WTC11 (cell line): ENCODE results near the gene CDYL. TPM values are rescaled to one million over a fixed set of nuclear protein-coding genes. Genes with fewer than 3 reads are reported as not detected.
A peak's percentile ranks its signal among the peaks of the same experiment; 100 is the strongest.

Source experiments
- ATAC-seq: fragments of 200-7000 bp; cut with Tn5 transposase; 2 replicates; pipeline ENCODE4 v1.10.0; 2021; ENCODE audit warnings: mild to moderate bottlenecking, moderate library complexity
- CTCF ChIA-PET: fragments of 300-600 bp; sonication (Branson Sonifier 250); formaldehyde crosslinking; loops from one replicate; lab custom pipeline; 2021; ENCODE audit warnings: antibody characterized with exemption; lab: Charles Lee
- POLR2A ChIA-PET: fragments of 350-600 bp; sonication (Branson Sonifier 250); formaldehyde crosslinking; loops from one replicate; lab custom pipeline; 2021; ENCODE audit warnings: antibody characterized with exemption; lab: Charles Lee
- DNase-seq: peaks from one replicate; pipeline ENCODE4 v3.0.0; 2021; ENCODE audit warnings: low spot score
- H3K27ac Mint-ChIP-seq: 2 replicates; pipeline ENCODE4 v1.8.0; 2021; ENCODE audit warnings: mixed read lengths
- H3K27me3 Mint-ChIP-seq: 2 replicates; pipeline ENCODE4 v1.8.0; 2021; ENCODE audit warnings: low read depth, mild to moderate bottlenecking, moderate library complexity, mixed read lengths
- H3K36me3 Mint-ChIP-seq: 2 replicates; pipeline ENCODE4 v1.8.0; 2021; ENCODE audit warnings: mixed read lengths
- H3K4me1 Mint-ChIP-seq: 2 replicates; pipeline ENCODE4 v1.8.0; 2022; ENCODE audit warnings: mixed read lengths
- H3K4me3 Mint-ChIP-seq: 2 replicates; pipeline ENCODE4 v1.8.0; 2021; ENCODE audit warnings: mild to moderate bottlenecking, moderate library complexity, mixed read lengths
- H3K9me3 Mint-ChIP-seq: 2 replicates; pipeline ENCODE4 v1.8.0; 2021; ENCODE audit warnings: mixed read lengths
- CBFB ChIP-seq: sonication (generic); formaldehyde crosslinking; IDR thresholded peaks from 2 replicates; pipeline ENCODE4 v1.8.1; 2022; ENCODE audit warnings: mild to moderate bottlenecking, low read depth, missing genetic modification reagents
- ETV6 ChIP-seq: sonication (generic); formaldehyde crosslinking; IDR thresholded peaks from 2 replicates; pipeline ENCODE4 v1.8.1; 2022; ENCODE audit warnings: mild to moderate bottlenecking, missing genetic modification reagents
- FOXJ3 ChIP-seq: sonication (generic); formaldehyde crosslinking; IDR thresholded peaks from 2 replicates; pipeline ENCODE4 v1.9.0; 2021; ENCODE audit warnings: missing genetic modification reagents, mild to moderate bottlenecking, borderline replicate concordance
- FOXK1 ChIP-seq: sonication (generic); formaldehyde crosslinking; IDR thresholded peaks from 2 replicates; pipeline ENCODE4 v1.8.0; 2022; ENCODE audit warnings: mild to moderate bottlenecking, moderate library complexity, missing genetic modification reagents
- KAT7 ChIP-seq: sonication (generic); formaldehyde crosslinking; IDR thresholded peaks from 2 replicates; pipeline ENCODE4 v1.8.1; 2023; ENCODE audit warnings: missing genetic modification reagents, mild to moderate bottlenecking, borderline replicate concordance
- MXD4 ChIP-seq: fragments of 250-450 bp; sonication (Bioruptor Pico); IDR thresholded peaks from 2 replicates; pipeline ENCODE4 v1.8.0; 2021; ENCODE audit warnings: mild to moderate bottlenecking, moderate library complexity, borderline replicate concordance
- NFYB ChIP-seq: sonication (generic); formaldehyde crosslinking; conservative IDR thresholded peaks from 2 replicates; pipeline ENCODE4 v1.8.0; 2022; ENCODE audit warnings: low read depth, missing genetic modification reagents
- NR3C1 ChIP-seq: sonication (generic); formaldehyde crosslinking; conservative IDR thresholded peaks from 2 replicates; pipeline ENCODE4 v1.8.1; 2023; ENCODE audit warnings: low read depth, mild to moderate bottlenecking, missing genetic modification reagents
- OVOL2 ChIP-seq: fragments of 250-450 bp; sonication (Bioruptor Pico); IDR thresholded peaks from 2 replicates; pipeline ENCODE4 v1.9.0; 2021; ENCODE audit warnings: mild to moderate bottlenecking, borderline replicate concordance
- PRRX2 ChIP-seq: fragments of 250-450 bp; sonication (Bioruptor Pico); IDR thresholded peaks from 2 replicates; pipeline ENCODE4 v1.8.0; 2021; ENCODE audit warnings: mild to moderate bottlenecking
- SMAD4 ChIP-seq: sonication (generic); formaldehyde crosslinking; IDR thresholded peaks from 2 replicates; pipeline ENCODE4 v1.8.0; 2022; ENCODE audit warnings: mild to moderate bottlenecking, missing genetic modification reagents
- SP1 ChIP-seq: sonication (generic); formaldehyde crosslinking; conservative IDR thresholded peaks from 2 replicates; pipeline ENCODE4 v1.8.1; 2022; ENCODE audit warnings: missing genetic modification reagents
- TCF7 ChIP-seq: sonication (generic); formaldehyde crosslinking; IDR thresholded peaks from 2 replicates; pipeline ENCODE4 v1.8.0; 2022; ENCODE audit warnings: mild to moderate bottlenecking, low read depth, missing genetic modification reagents, moderate library complexity
- TEAD4 ChIP-seq: sonication (generic); formaldehyde crosslinking; IDR thresholded peaks from 2 replicates; pipeline ENCODE4 v1.8.0; 2022; ENCODE audit warnings: mild to moderate bottlenecking, missing genetic modification reagents
- ZBTB21 ChIP-seq: sonication (generic); formaldehyde crosslinking; IDR thresholded peaks from 2 replicates; pipeline ENCODE4 v1.8.1; 2023; ENCODE audit warnings: mild to moderate bottlenecking, missing genetic modification reagents, borderline replicate concordance
- ZNF138 ChIP-seq: sonication (generic); formaldehyde crosslinking; conservative IDR thresholded peaks from 2 replicates; pipeline ENCODE4 v1.8.1; 2022; ENCODE audit warnings: mild to moderate bottlenecking, moderate library complexity, missing genetic modification reagents
- ZNF219 ChIP-seq: sonication (generic); formaldehyde crosslinking; IDR thresholded peaks from 2 replicates; pipeline ENCODE4 v1.8.0; 2023; ENCODE audit warnings: missing genetic modification reagents, mild to moderate bottlenecking, borderline replicate concordance
- ZNF232 ChIP-seq: sonication (generic); formaldehyde crosslinking; IDR thresholded peaks from 2 replicates; pipeline ENCODE4 v1.8.0; 2022; ENCODE audit warnings: mild to moderate bottlenecking, missing genetic modification reagents
- ZNF396 ChIP-seq: fragments of 250-450 bp; sonication (Bioruptor Pico); IDR thresholded peaks from 2 replicates; pipeline ENCODE4 v1.8.0; 2021; ENCODE audit warnings: mild to moderate bottlenecking, moderate library complexity, borderline replicate concordance
- total RNA-seq: library from RNA; stranded (reverse); gene quantifications from 3 replicates; pipeline ENCODE4 v1.2.3, GENCODE V29; 2021
- TF ChIP-seq, protein P1 (sequence below): sonication (generic); formaldehyde crosslinking; IDR thresholded peaks from 2 replicates; pipeline ENCODE4 v1.8.0; 2023; ENCODE audit warnings: missing genetic modification reagents, mild to moderate bottlenecking, borderline replicate concordance
- TF ChIP-seq, protein P2 (sequence below): sonication (generic); formaldehyde crosslinking; IDR thresholded peaks from 2 replicates; pipeline ENCODE4 v1.8.0; 2023; ENCODE audit warnings: missing genetic modification reagents
- TF ChIP-seq, protein P3 (sequence below): fragments of 200-600 bp; IDR thresholded peaks from 2 replicates; pipeline ENCODE4 v1.8.0; 2022; ENCODE audit warnings: antibody characterized with exemption
- TF ChIP-seq, protein P4 (sequence below): sonication (generic); formaldehyde crosslinking; IDR thresholded peaks from 2 replicates; pipeline ENCODE4 v1.8.1; 2023; ENCODE audit warnings: mild to moderate bottlenecking, missing genetic modification reagents, moderate library complexity
- TF ChIP-seq, protein P5 (sequence below): sonication (generic); formaldehyde crosslinking; IDR thresholded peaks from 2 replicates; pipeline ENCODE4 v1.8.0; 2022; ENCODE audit warnings: mild to moderate bottlenecking, missing genetic modification reagents

Gene CDYL
- total RNA-seq, 1 experiment from 2014 or later, result 92.0 TPM

DNA sequence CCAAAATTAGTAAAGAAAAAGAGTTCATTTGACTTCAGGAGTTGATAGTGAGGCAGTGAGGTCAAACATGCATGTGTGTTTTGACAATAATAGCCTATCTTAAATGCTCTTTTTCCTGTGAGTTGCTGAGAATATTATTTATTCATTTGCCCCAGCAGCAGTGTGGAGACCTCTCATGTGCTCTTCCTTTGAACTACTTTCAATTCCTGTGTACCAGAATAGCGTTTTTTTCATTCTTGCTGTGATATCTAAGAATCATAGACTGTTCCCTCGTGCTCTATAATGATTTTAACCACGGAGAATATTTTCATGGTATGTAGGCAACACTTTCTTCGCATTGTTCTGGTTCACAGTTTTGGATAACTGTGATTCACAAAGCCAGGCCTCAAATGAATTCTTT, 5.2 kb downstream of the CDYL start:
- no peak overlapping the region for H3K27ac Mint-ChIP-seq
- H3K9me3 Mint-ChIP-seq, result peaks cover 14% of the 10 kb centered on the region
- no peak overlapping the region for H3K4me3 Mint-ChIP-seq
- no peak for ATAC-seq
- DNase-seq, result no peak
- H3K27me3 Mint-ChIP-seq, result peaks cover 84% of the 10 kb centered on the region
- peaks cover 72% of the 10 kb centered on the region for H3K4me1 Mint-ChIP-seq
- ChIA-PET POLR2A (no interaction called here), CTCF (interaction anchor here (3.3 kb wide), 1 partner anchor 9 kb away, joined by 13 read pairs; no protein-coding TSS in a partner anchor)
- TF ChIP-seq SP1 (CRISPR knock-in tag) (no peak), TCF7 (no peak), ZNF232 (CRISPR knock-in tag) (no peak), PRRX2 (CRISPR knock-in tag) (no peak), ETV6 (CRISPR knock-in tag) (no peak), FOXK1 (CRISPR knock-in tag) (no peak)
- TF ChIP-seq, protein P1, sequence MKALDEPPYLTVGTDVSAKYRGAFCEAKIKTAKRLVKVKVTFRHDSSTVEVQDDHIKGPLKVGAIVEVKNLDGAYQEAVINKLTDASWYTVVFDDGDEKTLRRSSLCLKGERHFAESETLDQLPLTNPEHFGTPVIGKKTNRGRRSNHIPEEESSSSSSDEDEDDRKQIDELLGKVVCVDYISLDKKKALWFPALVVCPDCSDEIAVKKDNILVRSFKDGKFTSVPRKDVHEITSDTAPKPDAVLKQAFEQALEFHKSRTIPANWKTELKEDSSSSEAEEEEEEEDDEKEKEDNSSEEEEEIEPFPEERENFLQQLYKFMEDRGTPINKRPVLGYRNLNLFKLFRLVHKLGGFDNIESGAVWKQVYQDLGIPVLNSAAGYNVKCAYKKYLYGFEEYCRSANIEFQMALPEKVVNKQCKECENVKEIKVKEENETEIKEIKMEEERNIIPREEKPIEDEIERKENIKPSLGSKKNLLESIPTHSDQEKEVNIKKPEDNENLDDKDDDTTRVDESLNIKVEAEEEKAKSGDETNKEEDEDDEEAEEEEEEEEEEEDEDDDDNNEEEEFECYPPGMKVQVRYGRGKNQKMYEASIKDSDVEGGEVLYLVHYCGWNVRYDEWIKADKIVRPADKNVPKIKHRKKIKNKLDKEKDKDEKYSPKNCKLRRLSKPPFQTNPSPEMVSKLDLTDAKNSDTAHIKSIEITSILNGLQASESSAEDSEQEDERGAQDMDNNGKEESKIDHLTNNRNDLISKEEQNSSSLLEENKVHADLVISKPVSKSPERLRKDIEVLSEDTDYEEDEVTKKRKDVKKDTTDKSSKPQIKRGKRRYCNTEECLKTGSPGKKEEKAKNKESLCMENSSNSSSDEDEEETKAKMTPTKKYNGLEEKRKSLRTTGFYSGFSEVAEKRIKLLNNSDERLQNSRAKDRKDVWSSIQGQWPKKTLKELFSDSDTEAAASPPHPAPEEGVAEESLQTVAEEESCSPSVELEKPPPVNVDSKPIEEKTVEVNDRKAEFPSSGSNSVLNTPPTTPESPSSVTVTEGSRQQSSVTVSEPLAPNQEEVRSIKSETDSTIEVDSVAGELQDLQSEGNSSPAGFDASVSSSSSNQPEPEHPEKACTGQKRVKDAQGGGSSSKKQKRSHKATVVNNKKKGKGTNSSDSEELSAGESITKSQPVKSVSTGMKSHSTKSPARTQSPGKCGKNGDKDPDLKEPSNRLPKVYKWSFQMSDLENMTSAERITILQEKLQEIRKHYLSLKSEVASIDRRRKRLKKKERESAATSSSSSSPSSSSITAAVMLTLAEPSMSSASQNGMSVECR (CRISPR knock-in tag), result no peak
- peaks cover 17% of the 10 kb centered on the region for H3K36me3 Mint-ChIP-seq

DNA sequence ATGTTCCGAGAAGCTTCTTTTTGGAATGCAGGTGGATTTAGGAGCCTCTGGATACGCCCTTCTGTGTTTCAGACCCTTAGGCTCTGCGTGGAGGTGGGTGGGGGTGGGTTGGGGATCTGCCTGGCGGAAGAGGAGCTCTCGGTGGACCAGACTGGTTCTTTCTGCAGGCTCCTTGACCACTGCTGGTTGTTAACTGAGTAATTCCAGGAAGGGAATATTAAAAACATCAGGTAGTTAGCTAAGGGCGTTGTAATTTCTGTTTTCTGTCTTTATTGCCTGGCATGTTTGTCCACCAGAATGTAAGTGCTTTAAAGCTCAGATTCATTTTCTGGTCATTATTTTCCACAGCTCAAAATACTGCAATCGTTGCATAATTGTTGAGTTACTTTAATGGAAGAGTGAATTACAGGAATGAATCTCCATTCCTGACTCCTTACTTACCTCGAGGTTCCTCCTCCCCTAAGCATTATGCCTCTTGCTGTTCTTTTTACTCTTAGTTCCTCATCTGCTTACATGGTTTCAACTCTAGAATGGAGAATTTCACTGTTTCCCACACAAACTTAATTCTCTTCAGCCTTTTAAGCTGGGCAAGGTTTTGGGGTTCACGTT, 5.9 kb downstream of the CDYL start:
- POLR2A ChIA-PET, result no interaction called here
- CTCF ChIA-PET, result interaction anchor here (3.3 kb wide), 1 partner anchor 9 kb away, joined by 13 read pairs; no protein-coding TSS in a partner anchor
- H3K27me3 Mint-ChIP-seq, result peaks cover 89% of the 10 kb centered on the region
- H3K4me3 Mint-ChIP-seq, result no peak overlapping the region
- H3K4me1 Mint-ChIP-seq, result peaks cover 78% of the 10 kb centered on the region
- ATAC-seq (no peak), DNase-seq (no peak)
- H3K27ac Mint-ChIP-seq, result no peak overlapping the region
- peaks cover 17% of the 10 kb centered on the region for H3K36me3 Mint-ChIP-seq
- TF ChIP-seq NR3C1 (CRISPR knock-in tag), result no peak
- no peak for TF ChIP-seq FOXJ3
- no peak for TF ChIP-seq OVOL2
- TF ChIP-seq ZBTB21, result no peak
- TF ChIP-seq KAT7 (CRISPR knock-in tag), result no peak
- H3K9me3 Mint-ChIP-seq, result peaks cover 14% of the 10 kb centered on the region

DNA sequence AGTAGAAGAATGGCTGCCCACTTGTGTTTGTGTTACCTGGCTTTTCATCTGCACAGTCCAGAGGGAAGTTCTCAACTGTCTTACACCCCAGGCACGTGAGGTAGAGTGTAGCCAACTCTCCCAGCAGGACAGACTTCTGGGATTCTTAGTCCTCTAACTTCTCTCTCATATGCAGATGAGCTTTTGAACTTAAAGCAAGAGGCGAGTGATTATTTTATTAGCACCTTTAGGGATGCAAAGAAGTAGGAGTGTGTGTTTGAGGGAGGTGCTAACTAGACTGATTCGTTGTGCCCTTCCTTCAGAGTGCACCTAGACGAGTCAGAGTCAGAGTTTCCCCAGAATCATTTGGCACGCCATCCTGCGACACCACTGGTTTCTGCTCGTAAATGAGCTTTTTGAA, 10.8 kb downstream of the CDYL start:
- Mint-ChIP-seq H3K27me3 (peaks cover 56% of the 10 kb centered on the region), H3K9me3 (peaks cover 4% of the 10 kb centered on the region; the same call in 1 of the 2 replicates), H3K36me3 (peaks cover 9% of the 10 kb centered on the region), H3K27ac (no peak overlapping the region), H3K4me3 (peak overlapping the region; percentile 4; the same call in 1 of the 2 replicates), H3K4me1 (peaks cover 65% of the 10 kb centered on the region)
- CTCF ChIA-PET, result interaction anchor here (1.1 to 2.5 kb wide), 2 partner anchors 10 to 78 kb away, joined by 3 to 9 read pairs; partner anchors contain the start of gene CDYL
- ATAC-seq, result peak; percentile 67
- DNase-seq, result no peak
- POLR2A ChIA-PET, result no interaction called here
- TF ChIP-seq, protein P2, sequence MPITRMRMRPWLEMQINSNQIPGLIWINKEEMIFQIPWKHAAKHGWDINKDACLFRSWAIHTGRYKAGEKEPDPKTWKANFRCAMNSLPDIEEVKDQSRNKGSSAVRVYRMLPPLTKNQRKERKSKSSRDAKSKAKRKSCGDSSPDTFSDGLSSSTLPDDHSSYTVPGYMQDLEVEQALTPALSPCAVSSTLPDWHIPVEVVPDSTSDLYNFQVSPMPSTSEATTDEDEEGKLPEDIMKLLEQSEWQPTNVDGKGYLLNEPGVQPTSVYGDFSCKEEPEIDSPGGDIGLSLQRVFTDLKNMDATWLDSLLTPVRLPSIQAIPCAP, result no peak
- TF ChIP-seq, protein P3, sequence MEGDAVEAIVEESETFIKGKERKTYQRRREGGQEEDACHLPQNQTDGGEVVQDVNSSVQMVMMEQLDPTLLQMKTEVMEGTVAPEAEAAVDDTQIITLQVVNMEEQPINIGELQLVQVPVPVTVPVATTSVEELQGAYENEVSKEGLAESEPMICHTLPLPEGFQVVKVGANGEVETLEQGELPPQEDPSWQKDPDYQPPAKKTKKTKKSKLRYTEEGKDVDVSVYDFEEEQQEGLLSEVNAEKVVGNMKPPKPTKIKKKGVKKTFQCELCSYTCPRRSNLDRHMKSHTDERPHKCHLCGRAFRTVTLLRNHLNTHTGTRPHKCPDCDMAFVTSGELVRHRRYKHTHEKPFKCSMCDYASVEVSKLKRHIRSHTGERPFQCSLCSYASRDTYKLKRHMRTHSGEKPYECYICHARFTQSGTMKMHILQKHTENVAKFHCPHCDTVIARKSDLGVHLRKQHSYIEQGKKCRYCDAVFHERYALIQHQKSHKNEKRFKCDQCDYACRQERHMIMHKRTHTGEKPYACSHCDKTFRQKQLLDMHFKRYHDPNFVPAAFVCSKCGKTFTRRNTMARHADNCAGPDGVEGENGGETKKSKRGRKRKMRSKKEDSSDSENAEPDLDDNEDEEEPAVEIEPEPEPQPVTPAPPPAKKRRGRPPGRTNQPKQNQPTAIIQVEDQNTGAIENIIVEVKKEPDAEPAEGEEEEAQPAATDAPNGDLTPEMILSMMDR, result no peak
- TF ChIP-seq ZNF219 (CRISPR knock-in tag) (no peak), ETV6 (CRISPR knock-in tag) (0 out of 2 replicates have a peak, but pooled peaks have one; percentile 25), SMAD4 (CRISPR knock-in tag) (no peak), ZNF138 (CRISPR knock-in tag) (no peak), NFYB (CRISPR knock-in tag) (no peak), CBFB (no peak), MXD4 (CRISPR knock-in tag) (no peak), ZNF396 (no peak), TEAD4 (CRISPR knock-in tag) (no peak)
- TF ChIP-seq, protein P4, sequence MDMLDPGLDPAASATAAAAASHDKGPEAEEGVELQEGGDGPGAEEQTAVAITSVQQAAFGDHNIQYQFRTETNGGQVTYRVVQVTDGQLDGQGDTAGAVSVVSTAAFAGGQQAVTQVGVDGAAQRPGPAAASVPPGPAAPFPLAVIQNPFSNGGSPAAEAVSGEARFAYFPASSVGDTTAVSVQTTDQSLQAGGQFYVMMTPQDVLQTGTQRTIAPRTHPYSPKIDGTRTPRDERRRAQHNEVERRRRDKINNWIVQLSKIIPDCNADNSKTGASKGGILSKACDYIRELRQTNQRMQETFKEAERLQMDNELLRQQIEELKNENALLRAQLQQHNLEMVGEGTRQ (CRISPR knock-in tag), result no peak
- TF ChIP-seq, protein P5, sequence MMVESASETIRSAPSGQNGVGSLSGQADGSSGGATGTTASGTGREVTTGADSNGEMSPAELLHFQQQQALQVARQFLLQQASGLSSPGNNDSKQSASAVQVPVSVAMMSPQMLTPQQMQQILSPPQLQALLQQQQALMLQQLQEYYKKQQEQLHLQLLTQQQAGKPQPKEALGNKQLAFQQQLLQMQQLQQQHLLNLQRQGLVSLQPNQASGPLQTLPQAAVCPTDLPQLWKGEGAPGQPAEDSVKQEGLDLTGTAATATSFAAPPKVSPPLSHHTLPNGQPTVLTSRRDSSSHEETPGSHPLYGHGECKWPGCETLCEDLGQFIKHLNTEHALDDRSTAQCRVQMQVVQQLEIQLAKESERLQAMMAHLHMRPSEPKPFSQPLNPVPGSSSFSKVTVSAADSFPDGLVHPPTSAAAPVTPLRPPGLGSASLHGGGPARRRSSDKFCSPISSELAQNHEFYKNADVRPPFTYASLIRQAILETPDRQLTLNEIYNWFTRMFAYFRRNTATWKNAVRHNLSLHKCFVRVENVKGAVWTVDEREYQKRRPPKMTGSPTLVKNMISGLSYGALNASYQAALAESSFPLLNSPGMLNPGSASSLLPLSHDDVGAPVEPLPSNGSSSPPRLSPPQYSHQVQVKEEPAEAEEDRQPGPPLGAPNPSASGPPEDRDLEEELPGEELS (CRISPR knock-in tag), result peak; percentile 34; the same call in 1 of the 2 replicates
